PC-3 (cell line): ENCODE results near the gene ERBB2. TPM values are rescaled to one million over a fixed set of nuclear protein-coding genes. Genes with fewer than 3 reads are reported as not detected.

Source experiments
- ATAC-seq: fragments of 200-7000 bp; cut with Tn5 transposase; 2 replicates; pipeline ENCODE4 v1.9.1; 2020; ENCODE audit warnings: mild to moderate bottlenecking, moderate library complexity
- BruUV-seq: library from RNA; stranded (reverse); fragments of 400-500 nt; replicated peaks from 2 replicates; lab custom pipeline; 2021; lab: Mats Ljungman, UMichigan
- CTCF ChIA-PET: fragments of 300-600 bp; sonication (Branson Sonifier 250); formaldehyde crosslinking; loops from one replicate; lab custom pipeline; 2022; ENCODE audit warnings: antibody characterized with exemption; lab: Charles Lee
- POLR2A ChIA-PET: fragments of 300-600 bp; sonication (Branson Sonifier 250); formaldehyde crosslinking; loops from one replicate; lab custom pipeline; 2022; ENCODE audit warnings: antibody characterized with exemption; ENCODE audit not compliant: unreplicated experiment; lab: Charles Lee
- DNase-seq: peaks from one replicate; pipeline ENCODE4 v3.0.0-alpha.2; 2015
- H2AFZ ChIP-seq: fragments of 300-600 bp; sonication (generic); 2 replicates; pipeline ENCODE4 v1.6.0; 2016; ENCODE audit warnings: antibody characterized with exemption, low read length
- H3F3A ChIP-seq: fragments of 300-600 bp; sonication (generic); one replicate; pipeline ENCODE4 v1.6.0; 2017; ENCODE audit warnings: antibody characterized with exemption, low read length, control low read depth, mild to moderate bottlenecking; ENCODE audit not compliant: unreplicated experiment
- H3K27ac ChIP-seq: fragments of 300-600 bp; sonication (generic); 2 replicates; pipeline ENCODE4 v1.5.1; 2016; ENCODE audit warnings: mild to moderate bottlenecking, low read length
- H3K27me3 ChIP-seq: fragments of 300-600 bp; sonication (generic); 2 replicates; pipeline ENCODE4 v1.6.1; 2016; ENCODE audit warnings: low read length, mixed read lengths
- H3K36me3 ChIP-seq: fragments of 300-600 bp; sonication (generic); 2 replicates; pipeline ENCODE4 v1.6.1; 2016; ENCODE audit warnings: low read depth, mixed run types, low read length, mixed read lengths
- H3K4me1 ChIP-seq: fragments of 300-600 bp; sonication (generic); 2 replicates; pipeline ENCODE4 v1.5.1; 2016; ENCODE audit warnings: low read length; ENCODE audit not compliant: insufficient read depth
- H3K4me2 ChIP-seq: fragments of 300-600 bp; sonication (generic); 2 replicates; pipeline ENCODE4 v1.6.0; 2016; ENCODE audit warnings: low read length
- H3K4me3 ChIP-seq: fragments of 300-600 bp; sonication (generic); 2 replicates; pipeline ENCODE4 v1.5.1; 2016; ENCODE audit warnings: mild to moderate bottlenecking, low read length, mixed read lengths
- H3K79me2 ChIP-seq: fragments of 300-600 bp; sonication (generic); 2 replicates; pipeline ENCODE4 v1.6.1; 2017; ENCODE audit warnings: low read length, mixed read lengths
- H3K9ac ChIP-seq: fragments of 300-600 bp; sonication (generic); 2 replicates; pipeline ENCODE4 v1.6.0; 2016; ENCODE audit warnings: mild to moderate bottlenecking, low read length
- H3K9me2 ChIP-seq: fragments of 300-600 bp; sonication (generic); replicated peaks from 2 replicates; pipeline ENCODE4 v1.6.1; 2016; ENCODE audit warnings: mixed run types, low read length, mixed read lengths
- H3K9me3 ChIP-seq: fragments of 300-600 bp; sonication (generic); 2 replicates; pipeline ENCODE4 v1.6.1; 2016; ENCODE audit warnings: low read length, mixed read lengths
- H4K20me1 ChIP-seq: fragments of 300-600 bp; sonication (generic); 2 replicates; pipeline ENCODE4 v1.6.1; 2016; ENCODE audit warnings: low read length, mixed read lengths
- EZH2 ChIP-seq: fragments of 300-600 bp; sonication (generic); IDR thresholded peaks from one replicate; pipeline ENCODE4 v1.6.1; 2017; ENCODE audit warnings: antibody characterized with exemption, mild to moderate bottlenecking, low read length; ENCODE audit not compliant: unreplicated experiment
- EZH2phosphoT487 ChIP-seq: fragments of 300-600 bp; sonication (generic); IDR thresholded peaks from 2 replicates; pipeline ENCODE4 v1.6.1; 2018; ENCODE audit warnings: mild to moderate bottlenecking, antibody characterized with exemption, low read length, borderline replicate concordance
- intact Hi-C: fragments of 100-400 bp; cut with micrococcal nuclease; formaldehyde crosslinking; loops from 2 replicates; pipeline ENCODE4 v1.9.0; 2023
- total RNA-seq: library from RNA; depleted of rRNA; stranded (reverse); fragments of >200 nt; gene quantifications from 2 replicates; pipeline ENCODE4 v1.2.3, GENCODE V29; 2014
- TF ChIP-seq, protein P1 (sequence below): fragments of 300-600 bp; sonication (generic); conservative IDR thresholded peaks from 2 replicates; pipeline ENCODE4 v1.5.1; 2017; ENCODE audit warnings: antibody characterized with exemption, low read depth, mild to moderate bottlenecking, low read length

The ERBB2 gene
- total RNA-seq, 1 experiment from 2014 or later, result 36.2 TPM

- no peaks in the 10 kb centered on the region for H3K36me3 ChIP-seq
- H3K9me2 ChIP-seq, result no peaks in the 10 kb centered on the region
- ChIA-PET CTCF (interaction anchor here (0.8 kb wide), 1 partner anchor 37 kb away, joined by 7 read pairs; no protein-coding TSS in a partner anchor), POLR2A (no interaction called here)
- intact Hi-C loops, result loop anchor here (2.0 kb wide), 1 partner anchor 25 kb away; the partner anchor contains the start of gene MIEN1
- no TSS peak for BruUV-seq
- H3K4me3 ChIP-seq, result no peak overlapping the region
- DNase-seq, result no peak
- H2AFZ ChIP-seq, result no peak overlapping the region
- H3K9me3 ChIP-seq, result no peaks in the 10 kb centered on the region
- H4K20me1 ChIP-seq, result no peaks in the 10 kb centered on the region
- no peaks in the 10 kb centered on the region for H3K79me2 ChIP-seq
- peaks cover 6% of the 10 kb centered on the region; the same call in 1 of the 2 replicates for H3K4me1 ChIP-seq
- H3K4me2 ChIP-seq, result no peak overlapping the region
- H3K9ac ChIP-seq, result no peak overlapping the region
- no peaks in the 10 kb centered on the region for H3K27me3 ChIP-seq
- no peaks in the 10 kb centered on the region for H3F3A ChIP-seq
- no peak overlapping the region for H3K27ac ChIP-seq
- no peak for ATAC-seq
- TF ChIP-seq EZH2phosphoT487 (no peak), EZH2 (no peak)
- TF ChIP-seq, protein P1, sequence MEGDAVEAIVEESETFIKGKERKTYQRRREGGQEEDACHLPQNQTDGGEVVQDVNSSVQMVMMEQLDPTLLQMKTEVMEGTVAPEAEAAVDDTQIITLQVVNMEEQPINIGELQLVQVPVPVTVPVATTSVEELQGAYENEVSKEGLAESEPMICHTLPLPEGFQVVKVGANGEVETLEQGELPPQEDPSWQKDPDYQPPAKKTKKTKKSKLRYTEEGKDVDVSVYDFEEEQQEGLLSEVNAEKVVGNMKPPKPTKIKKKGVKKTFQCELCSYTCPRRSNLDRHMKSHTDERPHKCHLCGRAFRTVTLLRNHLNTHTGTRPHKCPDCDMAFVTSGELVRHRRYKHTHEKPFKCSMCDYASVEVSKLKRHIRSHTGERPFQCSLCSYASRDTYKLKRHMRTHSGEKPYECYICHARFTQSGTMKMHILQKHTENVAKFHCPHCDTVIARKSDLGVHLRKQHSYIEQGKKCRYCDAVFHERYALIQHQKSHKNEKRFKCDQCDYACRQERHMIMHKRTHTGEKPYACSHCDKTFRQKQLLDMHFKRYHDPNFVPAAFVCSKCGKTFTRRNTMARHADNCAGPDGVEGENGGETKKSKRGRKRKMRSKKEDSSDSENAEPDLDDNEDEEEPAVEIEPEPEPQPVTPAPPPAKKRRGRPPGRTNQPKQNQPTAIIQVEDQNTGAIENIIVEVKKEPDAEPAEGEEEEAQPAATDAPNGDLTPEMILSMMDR, result no peak
These were observed 55.9 kb downstream of the ERBB2 start for GRCh38 chr17:39755554-39756379.

GRCh38 chr17:39756380-39757079 is 56.7 kb downstream of the ERBB2 start:
- no peak overlapping the region for H3K9ac ChIP-seq
- no peak overlapping the region for H3K4me2 ChIP-seq
- ATAC-seq (no peak), DNase-seq (no peak)
- H3K4me3 ChIP-seq, result no peak overlapping the region
- ChIA-PET POLR2A (no interaction called here), CTCF (no interaction called here)
- H3K27ac ChIP-seq, result no peak overlapping the region
- no peaks in the 10 kb centered on the region for H3K79me2 ChIP-seq
- H3K36me3 ChIP-seq, result no peaks in the 10 kb centered on the region
- intact Hi-C loops, result no loop called here
- no peaks in the 10 kb centered on the region for H3K9me3 ChIP-seq
- no peak for TF ChIP-seq EZH2phosphoT487
- no peak for TF ChIP-seq EZH2
- TF ChIP-seq, protein P1, result no peak
- no peaks in the 10 kb centered on the region for H3K9me2 ChIP-seq
- no peak overlapping the region for H2AFZ ChIP-seq
- BruUV-seq, result no TSS peak
- H3F3A ChIP-seq, result no peaks in the 10 kb centered on the region
- H3K4me1 ChIP-seq, result peaks cover 6% of the 10 kb centered on the region; the same call in 1 of the 2 replicates
- no peaks in the 10 kb centered on the region for H4K20me1 ChIP-seq
- H3K27me3 ChIP-seq, result no peaks in the 10 kb centered on the region
